Motor neuron (in vitro differentiated cells): Measurements from ENCODE around the gene ST6GAL1. TPM values are rescaled to one million over a fixed set of nuclear protein-coding genes. Genes with fewer than 3 reads are reported as not detected.

Source experiments
- ATAC-seq, 8 experiments: fragments of 200-7000 bp; cut with Tn5 transposase; replicated peaks in 6 of 8; 2 replicates each; pipeline ENCODE4 v1.8.0; 2021; ENCODE audit warnings: mild to moderate bottlenecking in 8 of 8, moderate library complexity in 8 of 8
- H3K27ac ChIP-seq, 2 donors: fragments of 250-450 bp; sonication (Bioruptor Pico); 2 replicates each; pipeline ENCODE4 v1.9.0; 2021; ENCODE audit warnings: antibody characterized with exemption in 2 of 2, mild to moderate bottlenecking in 2 of 2, moderate library complexity in 1 of 2
- H3K4me1 ChIP-seq, 2 donors: fragments of 250-450 bp; sonication (Bioruptor Pico); replicated peaks in 1 of 2; 2 replicates each; pipeline ENCODE4 v1.6.1; 2021; ENCODE audit warnings: antibody characterized with exemption in 2 of 2, mild to moderate bottlenecking in 2 of 2, moderate library complexity in 1 of 2
- H3K4me3 ChIP-seq, 5 donors: fragments of 250-450 bp; sonication (Bioruptor Pico); 2 replicates each; pipeline ENCODE4 v1.9.0; 2021; ENCODE audit warnings: antibody characterized with exemption in 5 of 5, mild to moderate bottlenecking in 5 of 5, moderate library complexity in 4 of 5
- WGBS, 10 experiments: fragments of 450-650 bp; shearing (Covaris generic); methylation state at CpG; one replicate each; pipeline ENCODE4 v1.0.0; 2022; 5-methylcytosine and 5-hydroxymethylcytosine counted together
- in situ Hi-C, 9 experiments: fragments of 400-800 bp; cut with MboI; loops; one replicate each; pipeline ENCODE4 v1.15.0; 2021; ENCODE audit warnings: low sequenced_read_pairs in 9 of 9, low pct_unique_long_range_greater_than_20kb in 2 of 9; ENCODE audit not compliant: unreplicated experiment in 9 of 9
- total RNA-seq, 8 experiments: library from RNA; unstranded; fragments of 300-600 nt; gene quantifications; 2 replicates each; pipeline versions ENCODE4 v1.2.3 to v1.2.4, GENCODE V29; 2022

ST6GAL1 gene
- total RNA-seq, 8 experiments from 2014 or later, result 0.71 to 32.9 (median 18.6) TPM

DNA sequence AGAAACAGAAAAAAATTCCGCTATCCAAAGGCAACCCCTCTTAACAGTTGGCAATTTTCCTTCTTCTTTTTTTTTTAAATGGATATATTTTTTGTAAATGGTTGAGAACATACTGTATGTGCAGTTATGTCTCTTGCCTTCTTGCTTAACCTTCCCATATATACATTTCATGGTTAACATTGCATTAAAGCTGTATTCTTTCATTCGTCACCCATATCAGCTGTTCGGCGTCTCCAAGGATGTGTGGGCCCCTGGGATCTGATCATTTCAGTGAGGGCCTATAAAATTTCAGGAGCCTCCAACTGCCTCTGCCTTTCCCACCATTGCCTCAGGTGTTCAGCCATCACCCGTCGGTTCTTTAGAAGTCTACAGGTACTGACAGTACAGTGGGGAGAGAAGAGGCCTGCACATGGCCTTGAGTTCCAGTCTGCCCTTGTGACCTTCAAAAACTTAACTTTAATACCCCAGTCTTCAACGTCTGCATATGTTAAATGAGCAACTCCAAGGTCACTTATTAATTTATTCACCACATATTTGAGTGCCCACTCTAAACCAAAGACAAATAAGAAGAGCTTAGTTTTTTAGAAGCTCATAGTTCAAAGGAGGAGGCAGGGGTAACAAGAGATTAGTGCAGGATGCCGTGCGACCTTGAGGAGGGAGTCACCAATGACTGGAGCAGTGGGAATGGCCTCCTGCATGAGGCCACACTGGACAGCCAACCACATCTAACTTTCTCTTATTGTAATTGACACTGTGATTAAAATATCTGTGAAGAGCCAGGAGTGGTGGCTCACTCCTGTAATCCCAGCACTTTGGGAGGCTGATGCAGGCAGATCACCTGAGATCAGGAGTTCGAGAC lies 6.9 kb downstream of the ST6GAL1 start:
- peaks cover 30 to 35% of the 10 kb centered on the region in 2 donors for H3K4me1 ChIP-seq
- ATAC-seq, result no peak
- 0 to 93% (median 48%) methylated on average over 1 to 10 of the region's 10 CpGs; no CpG with 5 or more reads in 2 of the 10 experiments for WGBS, 10 experiments
- in situ Hi-C loops, result no loop called here
- no peak overlapping the region for H3K27ac ChIP-seq
- H3K4me3 ChIP-seq, result no peak overlapping the region

DNA sequence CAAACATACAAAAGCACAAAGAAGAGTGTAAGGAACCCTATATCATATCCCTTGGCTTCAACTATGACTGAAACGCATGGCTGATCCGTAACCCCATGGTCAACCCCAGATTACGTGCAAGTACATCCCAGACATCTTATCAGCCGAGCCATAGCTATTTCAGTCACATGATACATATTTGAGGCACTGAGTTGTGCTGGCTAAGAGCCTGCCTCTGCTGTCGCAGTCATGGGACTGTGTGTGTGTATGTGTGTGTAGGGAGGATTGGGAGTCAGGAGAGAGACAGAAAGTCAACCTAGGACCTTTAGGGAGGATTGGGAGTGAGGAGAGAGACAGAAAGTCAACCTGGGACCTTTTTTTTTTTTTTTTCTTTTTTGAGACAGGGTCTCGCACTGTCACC lies 8.4 kb downstream of the ST6GAL1 start:
- Histone ChIP-seq H3K4me3 (no peak overlapping the region), H3K4me1 (peaks cover 19 to 27% of the 10 kb centered on the region in 2 donors), H3K27ac (peak overlapping the region in 1 of 2 donors; percentile 52)
- WGBS, 10 experiments, result 24 to 100% (median 84%) methylated on average over 1 to 5 of the region's 6 CpGs; no CpG with 5 or more reads in 2 of the 10 experiments
- ATAC-seq, result peak in 5 of 8 experiments; percentile 45 to 98 (median 66)
- in situ Hi-C loops, result no loop called here

DNA sequence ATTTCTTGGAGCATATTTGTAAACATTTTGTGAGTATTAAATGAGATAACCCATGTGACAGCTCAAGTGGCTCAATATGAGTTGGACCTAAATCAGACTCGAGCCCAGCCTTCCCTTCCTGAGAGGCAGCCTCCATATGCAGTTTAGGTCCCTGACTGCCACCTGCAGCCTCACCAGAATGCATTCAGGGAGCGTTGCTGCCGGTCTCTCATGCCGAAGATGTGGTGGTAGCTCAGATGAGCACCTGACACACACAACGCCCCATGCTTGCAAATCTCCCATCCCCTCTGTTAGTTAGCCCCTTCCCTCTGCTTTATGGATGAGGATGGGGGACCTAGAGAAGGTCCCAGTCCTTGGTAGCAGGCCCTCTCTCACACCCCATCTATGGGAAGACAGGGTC lies 9.2 kb downstream of the ST6GAL1 start:
- peaks cover 19 to 27% of the 10 kb centered on the region in 2 donors for H3K4me1 ChIP-seq
- 44 to 100% (median 88%) methylated on average over 2 to 5 of the region's 5 CpGs; no CpG with 5 or more reads in 4 of the 10 experiments for WGBS, 10 experiments
- in situ Hi-C loops, result no loop called here
- no peak overlapping the region for H3K27ac ChIP-seq
- no peak for ATAC-seq
- no peak overlapping the region for H3K4me3 ChIP-seq

DNA sequence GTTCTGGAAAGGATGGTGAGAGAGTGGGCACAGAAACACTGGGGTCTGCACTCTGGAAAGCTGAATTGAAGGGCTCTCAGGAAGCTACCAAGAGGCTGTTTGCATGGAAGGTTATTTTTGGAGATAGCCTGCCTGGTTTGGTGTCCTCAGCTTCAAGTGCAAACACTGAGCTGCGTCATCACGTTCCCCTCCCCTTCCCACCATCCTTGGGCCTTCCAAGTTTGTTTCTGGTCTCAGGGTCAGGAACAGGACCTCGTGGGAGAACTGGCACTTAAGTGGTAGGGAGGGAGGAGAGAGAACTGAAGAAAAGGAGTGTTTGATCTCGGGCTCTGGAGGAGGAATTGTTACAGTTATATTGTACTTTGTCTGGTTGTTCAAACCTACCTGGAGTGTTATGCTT lies 10.6 kb downstream of the ST6GAL1 start:
- peak in 1 of 8 experiments; percentile 22 for ATAC-seq
- H3K4me1 ChIP-seq, result peaks cover 16 to 23% of the 10 kb centered on the region in 2 donors
- in situ Hi-C loops, result no loop called here
- WGBS, 10 experiments, result 0 to 85% (median 39%) methylated on average over 1 to 3 of the region's 4 CpGs; no CpG with 5 or more reads in 4 of the 10 experiments
- no peak overlapping the region for H3K27ac ChIP-seq
- H3K4me3 ChIP-seq, result no peak overlapping the region

DNA sequence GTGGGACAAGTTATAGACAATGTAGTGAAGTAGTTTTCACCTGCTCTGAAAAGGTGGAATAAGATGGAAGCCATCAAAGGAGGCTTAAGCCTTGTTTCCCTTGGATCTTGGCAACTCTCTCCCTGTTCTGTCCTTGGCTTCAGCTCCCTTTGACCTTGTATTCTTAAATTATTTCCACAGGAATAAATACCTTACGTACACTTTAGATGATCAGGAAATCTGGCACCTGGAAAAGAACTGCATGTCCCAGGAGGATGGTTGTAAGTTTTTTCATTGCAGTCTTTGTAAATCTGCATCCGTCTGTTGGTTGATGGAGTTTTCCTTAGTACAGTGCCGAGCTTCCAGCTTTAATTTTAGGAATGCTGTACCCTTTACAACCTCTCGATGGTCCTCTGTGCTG lies 11.8 kb downstream of the ST6GAL1 start:
- Histone ChIP-seq H3K4me1 (peaks cover 18 to 22% of the 10 kb centered on the region in 2 donors), H3K27ac (no peak overlapping the region), H3K4me3 (no peak overlapping the region)
- WGBS, 10 experiments, result 0 to 100% (median 82%) methylated on average over 2 to 4 of the region's 4 CpGs; no CpG with 5 or more reads in 3 of the 10 experiments
- no peak for ATAC-seq
- in situ Hi-C loops, result no loop called here

DNA sequence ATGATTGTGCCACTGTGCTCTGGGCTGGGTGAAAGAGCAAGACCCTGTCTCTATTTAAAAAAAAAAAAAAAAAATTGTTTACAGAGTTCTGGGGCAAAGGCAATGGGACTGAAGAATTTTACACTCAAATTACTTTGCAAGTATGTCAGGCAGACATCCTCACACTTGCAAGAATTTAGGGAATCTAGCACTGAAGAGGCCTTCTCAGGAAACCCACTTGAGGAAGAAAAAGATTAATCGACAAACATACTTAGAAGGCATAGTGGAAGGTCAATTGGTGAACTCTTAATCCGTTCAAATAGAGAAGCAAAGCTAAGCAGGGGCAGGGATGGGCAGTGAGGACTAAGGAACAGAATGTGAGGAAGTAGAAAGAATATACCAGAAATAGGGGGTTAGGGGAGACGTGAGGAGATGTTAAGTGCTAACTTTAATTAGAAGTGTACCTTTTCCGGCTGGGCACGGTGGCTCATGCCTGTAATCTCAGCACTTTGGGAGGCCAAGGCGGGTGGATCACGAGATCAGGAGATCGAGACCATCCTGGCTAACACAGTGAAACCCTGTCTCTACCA lies 15.0 kb downstream of the ST6GAL1 start:
- Histone ChIP-seq H3K4me1 (peaks cover 11 to 18% of the 10 kb centered on the region in 2 donors), H3K27ac (no peak overlapping the region), H3K4me3 (no peak overlapping the region)
- no peak for ATAC-seq
- 2 to 95% (median 83%) methylated on average over 1 to 5 of the region's 8 CpGs; no CpG with 5 or more reads in 1 of the 10 experiments for WGBS, 10 experiments
- in situ Hi-C loops, result no loop called here

DNA sequence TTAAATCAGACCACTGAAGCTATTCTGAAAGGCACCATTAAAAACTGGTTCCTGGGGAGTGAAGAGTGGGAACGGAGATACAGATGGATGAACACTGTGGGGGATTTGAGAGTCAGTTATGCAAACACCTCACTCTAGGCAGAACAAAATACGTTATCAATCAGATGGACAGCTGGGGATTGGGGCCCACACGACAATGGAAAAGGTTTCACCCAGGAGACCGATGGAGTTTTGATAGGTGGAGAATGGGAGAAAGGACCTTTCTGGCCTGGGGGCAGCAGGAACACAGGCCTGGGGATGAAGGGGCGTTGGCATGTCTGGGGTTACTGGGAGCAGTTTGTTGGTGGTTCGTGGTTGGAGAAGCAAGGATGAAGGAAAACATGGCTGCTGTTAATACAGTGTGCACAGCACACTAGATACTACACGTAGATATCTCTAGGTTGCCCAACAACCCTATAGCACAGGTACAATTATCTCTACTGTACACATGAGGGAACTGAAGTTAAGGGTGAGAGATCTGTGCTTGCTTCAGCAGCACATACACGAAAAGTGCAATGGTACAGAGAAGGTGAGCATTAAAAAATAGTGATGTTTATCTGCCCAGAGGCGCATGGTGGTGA lies 16.5 kb downstream of the ST6GAL1 start:
- WGBS, 10 experiments, result 0 to 100% (median 47%) methylated on average over 1 to 7 of the region's 9 CpGs; no CpG with 5 or more reads in 1 of the 10 experiments
- no peak overlapping the region for H3K4me3 ChIP-seq
- peak in 3 of 8 experiments; percentile 54 to 62 (median 55) for ATAC-seq
- peak overlapping the region in 1 of 2 donors; percentile 28 for H3K27ac ChIP-seq
- in situ Hi-C loops, result no loop called here
- peaks cover 11 to 18% of the 10 kb centered on the region in 2 donors for H3K4me1 ChIP-seq

DNA sequence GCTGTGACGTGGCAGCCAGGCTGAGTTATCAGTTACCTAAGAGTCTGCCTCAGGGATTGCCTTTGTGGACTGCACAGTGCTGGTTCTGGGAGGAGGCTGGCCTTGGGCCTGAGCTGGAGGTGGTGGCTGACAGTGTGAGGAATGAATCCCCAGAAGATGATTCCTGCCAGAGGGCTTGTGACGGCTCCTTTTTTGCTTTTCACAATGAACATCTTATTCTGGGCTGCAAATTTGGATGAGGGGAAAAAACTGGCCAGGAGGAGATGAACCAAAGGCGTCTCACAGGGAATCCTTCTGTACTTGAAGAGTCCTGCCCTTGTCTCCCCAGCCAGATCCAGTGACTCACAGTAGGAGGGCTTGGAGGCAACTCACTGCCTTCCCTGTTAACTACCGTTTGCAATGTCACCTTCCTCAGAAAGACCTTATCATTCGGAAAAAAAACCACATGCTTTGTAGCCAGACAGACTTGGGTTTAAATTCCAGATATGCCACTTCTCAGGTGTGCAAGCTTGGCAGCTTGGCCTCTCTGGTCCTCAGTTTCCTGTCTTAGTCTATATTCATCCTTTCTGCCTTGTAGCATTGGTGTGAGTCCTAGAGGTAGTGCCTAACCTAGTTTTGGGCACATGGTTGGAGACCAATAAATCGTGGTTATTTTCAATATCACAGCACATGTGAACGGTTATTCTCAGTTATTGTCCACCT lies 19.1 kb downstream of the ST6GAL1 start:
- in situ Hi-C loops, result no loop called here
- ATAC-seq, result peak in 1 of 8 experiments; percentile 56
- 17 to 98% (median 79%) methylated on average over 1 to 7 of the region's 7 CpGs; no CpG with 5 or more reads in 2 of the 10 experiments for WGBS, 10 experiments
- Histone ChIP-seq H3K4me1 (peaks cover 11 to 18% of the 10 kb centered on the region in 2 donors), H3K4me3 (no peak overlapping the region), H3K27ac (no peak overlapping the region)

DNA sequence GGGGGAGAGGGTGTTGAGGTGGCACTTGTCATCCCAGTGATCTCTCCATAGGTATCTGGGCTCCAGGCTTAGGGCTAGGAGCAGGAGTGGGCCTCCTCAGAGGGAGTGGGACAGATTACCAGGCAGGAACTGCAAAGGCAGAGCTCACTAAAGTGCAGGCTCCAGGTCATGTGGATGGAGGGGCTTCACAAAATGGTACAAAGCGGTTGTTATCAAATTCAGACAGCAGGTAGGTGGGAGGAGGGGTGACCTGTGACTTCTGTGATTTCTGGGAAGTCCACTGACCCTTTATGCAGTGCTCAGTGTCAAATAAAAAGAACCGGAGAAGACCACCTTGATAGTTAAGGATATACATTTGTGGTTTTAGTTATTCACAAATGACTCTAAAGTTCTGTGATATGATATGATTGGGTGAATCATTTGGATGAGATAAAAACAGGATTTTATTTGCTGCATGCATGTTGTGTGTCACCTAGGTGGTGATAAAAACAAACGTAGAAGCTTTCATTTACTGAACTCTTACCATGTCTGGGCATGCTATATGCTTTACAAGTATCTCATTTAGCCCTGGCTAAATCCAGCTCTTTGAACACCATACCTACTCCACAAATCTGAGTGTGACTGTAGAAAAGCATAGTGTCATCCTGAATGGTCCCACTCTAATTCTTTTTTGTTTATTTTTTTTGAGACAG lies 20.2 kb downstream of the ST6GAL1 start:
- H3K27ac ChIP-seq, result no peak overlapping the region

DNA sequence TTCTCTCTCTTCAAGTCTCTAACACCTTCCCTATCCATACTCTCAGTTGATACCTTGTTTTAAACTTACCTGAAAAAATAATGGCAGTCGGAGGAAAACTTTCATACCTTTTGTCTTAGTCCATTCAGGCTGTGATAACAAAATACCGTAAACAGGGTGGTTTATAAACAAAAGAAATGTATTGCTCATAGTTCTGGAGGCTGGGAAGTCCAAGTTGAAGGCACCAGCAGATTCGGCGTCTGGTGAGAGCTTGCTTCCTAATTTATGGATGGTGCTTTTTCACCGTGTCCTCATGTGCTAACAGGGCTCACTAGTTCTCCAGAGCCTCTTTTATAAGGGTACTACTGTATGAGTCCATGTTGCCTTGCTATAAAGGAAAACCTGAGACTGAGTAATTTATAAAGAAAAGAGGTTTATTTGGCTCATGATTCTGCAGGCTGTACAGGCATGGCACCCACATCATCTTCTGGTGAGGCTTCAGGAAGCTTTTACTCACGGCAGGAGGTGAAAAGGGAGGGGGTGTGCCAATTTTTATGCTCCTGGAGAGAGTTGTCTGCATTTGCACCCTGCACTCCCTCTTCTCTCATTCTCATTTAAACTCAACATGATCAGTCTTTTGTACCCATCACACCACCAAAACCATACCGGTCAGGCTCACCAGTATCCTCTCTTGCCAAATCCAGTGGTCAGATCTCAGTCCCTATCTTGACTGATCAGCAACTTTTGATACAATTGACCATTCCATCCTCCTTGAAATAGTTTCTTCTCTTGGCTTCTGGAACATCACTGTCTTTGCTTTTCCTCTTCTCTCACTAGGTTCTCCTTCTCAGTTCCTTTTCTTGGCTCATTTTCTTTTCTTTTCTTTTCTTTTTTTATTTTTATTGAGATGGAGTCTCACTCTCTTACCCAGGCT lies 21.6 kb downstream of the ST6GAL1 start:
- Histone ChIP-seq H3K4me3 (no peak overlapping the region), H3K4me1 (peaks cover 4 to 12% of the 10 kb centered on the region in 2 donors), H3K27ac (no peak overlapping the region)
- no peak for ATAC-seq
- 43 to 100% (median 96%) methylated on average over 2 to 7 of the region's 7 CpGs for WGBS, 10 experiments
- in situ Hi-C loops, result no loop called here

More for the DNA sequence above, 20.2 kb downstream of the ST6GAL1 start:
- no peak for ATAC-seq
- Histone ChIP-seq H3K4me1 (peaks cover 11 to 18% of the 10 kb centered on the region in 2 donors), H3K4me3 (no peak overlapping the region)
- WGBS, 10 experiments, result 20 to 100% (median 83%) methylated on average over 1 to 3 of the region's 3 CpGs
- in situ Hi-C loops, result no loop called here

DNA sequence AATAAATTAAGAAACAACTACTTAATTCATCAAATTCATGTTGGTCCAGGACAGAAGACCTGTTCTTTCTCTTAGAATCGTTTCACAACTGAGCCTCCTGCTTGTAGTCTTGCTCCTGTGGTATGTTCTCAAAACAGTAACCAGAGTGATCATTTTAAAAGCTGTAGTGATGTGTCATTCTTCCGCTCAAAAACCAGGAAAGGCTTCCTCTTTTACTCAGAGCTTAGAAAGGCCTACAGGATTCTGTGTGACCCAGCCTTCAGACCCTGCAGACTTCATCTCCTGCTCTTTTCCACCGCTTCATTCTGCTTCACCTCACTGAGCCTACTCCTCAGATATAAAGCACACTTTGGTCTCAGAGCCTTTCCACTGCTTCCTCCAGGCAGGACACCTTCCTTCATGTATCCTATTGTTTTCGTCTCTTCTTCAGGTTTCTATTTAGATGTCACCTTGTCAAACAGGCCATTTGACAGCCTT lies 22.7 kb downstream of the ST6GAL1 start:
- ATAC-seq, result no peak
- in situ Hi-C loops, result no loop called here
- Histone ChIP-seq H3K27ac (no peak overlapping the region), H3K4me1 (peaks cover 0 to 2% of the 10 kb centered on the region in 2 donors), H3K4me3 (no peak overlapping the region)
- 18 to 93% (median 61%) methylated on average over 1 to 4 of the region's 4 CpGs; no CpG with 5 or more reads in 2 of the 10 experiments for WGBS, 10 experiments
